Measurements from ENCODE around the gene ROBO3. TPM values are rescaled to one million over a fixed set of nuclear protein-coding genes. Genes with fewer than 3 reads are reported as not detected.

The ROBO3 gene
- total RNA-seq, 2 experiments from 2014 or later, result 7.9 to 8.5 TPM

- Mint-ChIP-seq H3K27me3 (peaks cover 12% of the 10 kb centered on the region), H3K27ac (no peak overlapping the region), H3K9me3 (no peaks in the 10 kb centered on the region), H3K4me3 (no peak overlapping the region), H3K4me1 (peaks cover 20% of the 10 kb centered on the region), H3K36me3 (ENCODE audit: low read depth) (no peaks in the 10 kb centered on the region)
- ChIA-PET POLR2A (no interaction called here), CTCF (no interaction called here)
- DNase-seq, result no peak
Measured at GRCh38 chr11:124879493-124880289, 14.5 kb downstream of the ROBO3 start.

GRCh38 chr11:124880290-124880611, 15.0 kb downstream of the ROBO3 start:
- Mint-ChIP-seq H3K36me3 (ENCODE audit: low read depth) (no peaks in the 10 kb centered on the region), H3K4me1 (peaks cover 20% of the 10 kb centered on the region), H3K4me3 (no peak overlapping the region), H3K27ac (no peak overlapping the region), H3K27me3 (peaks cover 7% of the 10 kb centered on the region), H3K9me3 (no peaks in the 10 kb centered on the region)
- no peak for DNase-seq
- ChIA-PET CTCF (no interaction called here), POLR2A (no interaction called here)

DNA sequence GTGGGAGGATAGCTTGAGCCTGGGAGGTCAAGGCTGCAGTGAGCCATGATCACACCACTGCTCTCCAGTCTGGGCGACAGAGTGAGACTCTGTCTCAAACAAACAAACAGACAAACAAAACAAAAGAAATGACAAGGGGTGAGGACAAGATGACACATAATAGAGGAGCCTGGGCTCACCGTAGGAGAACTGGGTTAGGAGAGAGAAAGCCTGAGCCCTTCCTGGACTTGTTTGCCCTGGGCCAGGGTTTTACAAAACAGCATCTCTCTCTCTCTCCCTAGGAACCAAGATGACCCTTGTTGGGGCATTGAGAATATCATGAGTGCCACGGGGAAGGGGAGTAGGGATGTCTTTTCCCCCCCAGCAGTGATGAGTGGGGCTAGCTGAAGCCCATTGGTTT, 15.7 kb downstream of the ROBO3 start:
- Mint-ChIP-seq H3K36me3 (ENCODE audit: low read depth) (no peaks in the 10 kb centered on the region), H3K4me1 (peaks cover 14% of the 10 kb centered on the region), H3K4me3 (no peak overlapping the region), H3K27ac (no peak overlapping the region), H3K9me3 (no peaks in the 10 kb centered on the region), H3K27me3 (peaks cover under 1% of the 10 kb centered on the region)
- ChIA-PET CTCF (interaction anchor here (1.5 kb wide), 1 partner anchor 10 kb away, joined by 4 read pairs; no protein-coding TSS in a partner anchor), POLR2A (no interaction called here)
- DNase-seq, result no peak

DNA sequence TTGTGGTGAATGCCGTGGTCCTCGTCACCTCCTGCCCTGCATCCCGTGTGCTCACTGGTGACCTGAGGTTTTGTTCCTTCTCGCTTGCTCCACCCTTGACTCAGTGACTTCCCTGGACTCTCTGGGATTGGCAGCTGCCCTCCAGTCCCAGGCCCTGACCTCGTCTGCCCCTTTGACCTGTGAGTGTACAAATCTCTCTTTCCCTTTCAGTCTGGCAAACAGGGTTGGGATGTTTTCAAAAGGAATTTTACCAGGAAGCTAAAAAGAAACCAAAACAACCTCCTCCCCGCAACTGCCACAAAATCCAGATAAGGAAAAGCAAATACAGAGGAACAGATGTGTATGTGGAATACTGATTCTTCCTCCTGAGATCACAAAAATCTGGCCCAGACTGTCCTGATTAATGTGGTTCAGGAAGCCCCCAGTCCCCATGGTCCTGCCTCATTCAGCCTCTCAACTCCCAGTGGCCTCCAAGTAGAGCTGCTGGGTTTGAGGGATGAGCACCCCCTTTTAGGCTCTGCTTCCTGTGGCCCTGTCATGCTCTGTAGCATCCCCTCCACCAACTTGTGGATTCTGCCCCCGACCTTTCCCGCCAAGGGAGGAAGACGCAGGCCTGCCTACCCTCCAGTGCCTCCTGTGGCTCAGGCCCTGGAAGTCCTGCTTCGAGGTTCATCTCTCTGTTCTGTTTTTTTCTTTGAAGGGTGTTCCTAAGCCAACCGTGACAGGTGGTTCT, 17.3 kb downstream of the ROBO3 start:
- Mint-ChIP-seq H3K9me3 (no peaks in the 10 kb centered on the region), H3K4me1 (peaks cover 4% of the 10 kb centered on the region), H3K27me3 (peaks cover 4% of the 10 kb centered on the region), H3K36me3 (ENCODE audit: low read depth) (no peaks in the 10 kb centered on the region), H3K4me3 (no peak overlapping the region), H3K27ac (no peak overlapping the region)
- ChIA-PET POLR2A (no interaction called here), CTCF (interaction anchor here (0.7 to 1.6 kb wide), 2 partner anchors 260 to 481 kb away, joined by 4 to 5 read pairs; no protein-coding TSS in a partner anchor)
- DNase-seq, result no peak

GRCh38 chr11:124884340-124884739, 19.1 kb downstream of the ROBO3 start:
- Mint-ChIP-seq H3K36me3 (ENCODE audit: low read depth) (no peaks in the 10 kb centered on the region), H3K27me3 (peaks cover 5% of the 10 kb centered on the region), H3K9me3 (no peaks in the 10 kb centered on the region), H3K4me3 (no peak overlapping the region), H3K4me1 (no peaks in the 10 kb centered on the region), H3K27ac (no peak overlapping the region)
- ChIA-PET CTCF (interaction anchor here (0.6 to 2.9 kb wide), 2 partner anchors 8 to 466 kb away, joined by 3 to 8 read pairs; no protein-coding TSS in a partner anchor), POLR2A (no interaction called here)
- DNase-seq, result no peak

GRCh38 chr11:124884869-124885479, 19.7 kb downstream of the ROBO3 start:
- Mint-ChIP-seq H3K4me1 (no peaks in the 10 kb centered on the region), H3K27ac (no peak overlapping the region), H3K27me3 (peaks cover 9% of the 10 kb centered on the region), H3K4me3 (no peak overlapping the region), H3K36me3 (ENCODE audit: low read depth) (no peaks in the 10 kb centered on the region), H3K9me3 (no peaks in the 10 kb centered on the region)
- ChIA-PET POLR2A (no interaction called here), CTCF (interaction anchor here (2.9 kb wide), 1 partner anchor 9 kb away, joined by 8 read pairs; no protein-coding TSS in a partner anchor)
- no peak for DNase-seq

DNA sequence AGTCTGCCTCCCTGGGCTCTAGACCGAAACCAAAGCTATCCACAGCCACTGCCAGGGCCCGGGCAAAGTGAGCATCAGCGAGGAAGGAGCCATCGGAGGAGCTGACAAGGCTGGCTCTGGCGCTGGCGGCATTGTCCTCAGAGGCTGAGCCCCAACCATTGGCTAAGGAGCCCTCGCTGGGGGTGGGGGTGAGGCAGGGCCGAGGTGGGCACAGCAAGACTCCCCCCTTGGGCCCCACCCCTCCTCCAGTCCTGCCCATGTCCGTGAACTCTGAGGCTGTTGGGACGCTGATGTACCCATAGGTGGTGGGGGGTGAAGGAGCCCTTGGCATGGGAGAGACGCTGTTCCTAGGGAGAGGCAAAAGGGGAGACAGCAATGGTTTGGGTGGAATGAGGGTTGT, 21.2 kb downstream of the ROBO3 start:
- H3K36me3 Mint-ChIP-seq (ENCODE audit: low read depth), result no peaks in the 10 kb centered on the region
- no peaks in the 10 kb centered on the region for H3K4me1 Mint-ChIP-seq
- no peaks in the 10 kb centered on the region for H3K9me3 Mint-ChIP-seq
- ChIA-PET POLR2A (no interaction called here), CTCF (interaction anchor here (1.3 to 2.9 kb wide), 2 partner anchors 10 kb away, joined by 8 to 10 read pairs; no protein-coding TSS in a partner anchor)
- H3K4me3 Mint-ChIP-seq, result no peak overlapping the region
- H3K27me3 Mint-ChIP-seq, result peaks cover 9% of the 10 kb centered on the region
- no peak for DNase-seq
- H3K27ac Mint-ChIP-seq, result no peak overlapping the region

GRCh38 chr11:124886978-124887666, 21.9 kb downstream of the ROBO3 start:
- Mint-ChIP-seq H3K36me3 (ENCODE audit: low read depth) (no peaks in the 10 kb centered on the region), H3K27me3 (peaks cover 9% of the 10 kb centered on the region), H3K4me1 (no peaks in the 10 kb centered on the region), H3K9me3 (no peaks in the 10 kb centered on the region), H3K4me3 (no peak overlapping the region), H3K27ac (no peak overlapping the region)
- ChIA-PET CTCF (interaction anchor here (0.7 to 1.3 kb wide), 2 partner anchors 11 to 278 kb away, joined by 3 to 10 read pairs; partner anchors contain the start of gene PKNOX2), POLR2A (no interaction called here)
- DNase-seq, result no peak

DNA sequence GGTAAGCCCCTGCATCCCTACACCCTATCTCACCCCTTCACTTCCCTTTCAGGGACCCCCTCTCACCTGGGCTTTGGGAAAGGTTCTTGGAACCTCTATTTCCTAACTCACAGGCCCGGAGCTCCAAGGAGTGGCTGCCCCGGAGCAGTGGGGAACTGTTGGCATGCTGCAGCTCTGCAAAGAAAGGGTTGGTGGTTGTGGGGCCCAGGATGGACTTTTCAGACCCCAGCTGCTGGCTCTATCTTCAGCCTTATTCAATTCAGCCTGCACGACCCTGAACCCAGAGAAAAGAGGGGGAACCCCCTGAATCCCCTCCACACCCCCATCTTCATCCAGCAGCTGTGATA, 22.4 kb downstream of the ROBO3 start:
- H3K27ac Mint-ChIP-seq, result no peak overlapping the region
- no peak overlapping the region for H3K4me3 Mint-ChIP-seq
- no peaks in the 10 kb centered on the region for H3K36me3 Mint-ChIP-seq (ENCODE audit: low read depth)
- ChIA-PET CTCF (interaction anchor here (0.7 to 1.3 kb wide), 2 partner anchors 11 to 277 kb away, joined by 3 to 10 read pairs; partner anchors contain the start of gene PKNOX2), POLR2A (no interaction called here)
- peaks cover 13% of the 10 kb centered on the region for H3K27me3 Mint-ChIP-seq
- no peaks in the 10 kb centered on the region for H3K9me3 Mint-ChIP-seq
- no peaks in the 10 kb centered on the region for H3K4me1 Mint-ChIP-seq
- no peak for DNase-seq

- Mint-ChIP-seq H3K4me1 (no peaks in the 10 kb centered on the region), H3K36me3 (ENCODE audit: low read depth) (no peaks in the 10 kb centered on the region), H3K4me3 (no peak overlapping the region), H3K27me3 (peaks cover 13% of the 10 kb centered on the region), H3K9me3 (no peaks in the 10 kb centered on the region), H3K27ac (no peak overlapping the region)
- no peak for DNase-seq
- POLR2A ChIA-PET, result no interaction called here
- CTCF ChIA-PET, result interaction anchor here (1.1 to 1.6 kb wide), 3 partner anchors 13 to 515 kb away, joined by 3 to 6 read pairs (median 6); no protein-coding TSS in a partner anchor
Measured at GRCh38 chr11:124889191-124890091, 24.2 kb downstream of the ROBO3 start.

GRCh38 chr11:124890151-124890550, 24.9 kb downstream of the ROBO3 start:
- POLR2A ChIA-PET, result no interaction called here
- no peak overlapping the region for H3K27ac Mint-ChIP-seq
- DNase-seq, result no peak
- H3K4me3 Mint-ChIP-seq, result no peak overlapping the region
- no peaks in the 10 kb centered on the region for H3K36me3 Mint-ChIP-seq (ENCODE audit: low read depth)
- CTCF ChIA-PET, result interaction anchor here (1.6 kb wide), 1 partner anchor 14 kb away, joined by 6 read pairs; no protein-coding TSS in a partner anchor
- H3K4me1 Mint-ChIP-seq, result no peaks in the 10 kb centered on the region
- H3K27me3 Mint-ChIP-seq, result peaks cover 13% of the 10 kb centered on the region
- H3K9me3 Mint-ChIP-seq, result no peaks in the 10 kb centered on the region

Data from activated CD4-positive, alpha-beta memory T cell treated with anti-CD3 and anti-CD28 coated beads, Interleukin-2, amount 10 ng/mL, durations not matched to agents 7 days and 5 days (primary cell).